Measurements from ENCODE around the gene AFAP1. TPM values are rescaled to one million over a fixed set of nuclear protein-coding genes. Genes with fewer than 3 reads are reported as not detected.

AFAP1 gene
- total RNA-seq, 1 donor from 2014 or later: 27.8 TPM

Other genes with a start within 250 kb of the AFAP1 start
- 0.74 TPM for gene ABLIM2, start 219.0 kb upstream of the AFAP1 start, total RNA-seq (ENCODE audit: unreplicated experiment)

Data from endothelial cell (in vitro differentiated cells).